Activated naive CD4-positive, alpha-beta T cell treated with anti-CD3 and anti-CD28 coated beads, Interleukin-2, amount 10 ng/mL, durations not matched to agents 7 days and 5 days (primary cell): ENCODE data around the gene ARHGAP44.
A peak's percentile ranks its signal among the peaks of the same experiment; 100 is the strongest.

Source experiments
- CTCF ChIA-PET: fragments of 350-600 bp; sonication (Branson Sonifier 250); formaldehyde crosslinking; loops from one replicate; lab custom pipeline; 2021; ENCODE audit warnings: antibody characterized with exemption; lab: Charles Lee
- DNase-seq: peaks from one replicate; pipeline ENCODE4 v3.0.0-alpha.2; 2020
- H3K27ac Mint-ChIP-seq: one replicate; pipeline ENCODE4 v1.8.0; 2021; ENCODE audit warnings: mild to moderate bottlenecking, moderate library complexity, mixed read lengths
- H3K27me3 Mint-ChIP-seq: one replicate; pipeline ENCODE4 v1.8.0; 2021; ENCODE audit warnings: mild to moderate bottlenecking, mixed read lengths
- H3K36me3 Mint-ChIP-seq: one replicate; pipeline ENCODE4 v1.8.0; 2021; ENCODE audit warnings: mixed read lengths
- H3K4me1 Mint-ChIP-seq: one replicate; pipeline ENCODE4 v1.8.0; 2021; ENCODE audit warnings: mixed read lengths
- H3K4me3 Mint-ChIP-seq: one replicate; pipeline ENCODE4 v1.8.0; 2021; ENCODE audit warnings: mild to moderate bottlenecking, moderate library complexity, mixed read lengths
- H3K9me3 Mint-ChIP-seq: one replicate; pipeline ENCODE4 v1.8.0; 2021; ENCODE audit warnings: mixed read lengths

The ARHGAP44 gene

GRCh38 chr17:12790249-12791106 is 1.2 kb downstream of the ARHGAP44 start:
- H3K36me3 Mint-ChIP-seq: no peaks in the 10 kb centered on the region
- DNase-seq: no peak
- H3K27me3 Mint-ChIP-seq: peaks cover 35% of the 10 kb centered on the region
- H3K4me3 Mint-ChIP-seq: peak overlapping the region; percentile 63
- H3K9me3 Mint-ChIP-seq: no peaks in the 10 kb centered on the region
- H3K4me1 Mint-ChIP-seq: peaks cover 3% of the 10 kb centered on the region
- H3K27ac Mint-ChIP-seq: no peak overlapping the region
- CTCF ChIA-PET: no interaction called here

- Mint-ChIP-seq H3K27ac (no peak overlapping the region), H3K36me3 (no peaks in the 10 kb centered on the region), H3K27me3 (peaks cover 18% of the 10 kb centered on the region), H3K4me3 (no peak overlapping the region), H3K4me1 (peaks cover 1% of the 10 kb centered on the region), H3K9me3 (no peaks in the 10 kb centered on the region)
- CTCF ChIA-PET: no interaction called here
- DNase-seq: no peak
Measured at GRCh38 chr17:12794919-12795532, 5.7 kb downstream of the ARHGAP44 start.

GRCh38 chr17:12800855-12801365 is 11.6 kb downstream of the ARHGAP44 start:
- CTCF ChIA-PET: no interaction called here
- Mint-ChIP-seq H3K4me1 (no peaks in the 10 kb centered on the region), H3K36me3 (no peaks in the 10 kb centered on the region), H3K27ac (no peak overlapping the region), H3K27me3 (no peaks in the 10 kb centered on the region), H3K4me3 (no peak overlapping the region), H3K9me3 (peaks cover 5% of the 10 kb centered on the region)
- no peak for DNase-seq

DNA sequence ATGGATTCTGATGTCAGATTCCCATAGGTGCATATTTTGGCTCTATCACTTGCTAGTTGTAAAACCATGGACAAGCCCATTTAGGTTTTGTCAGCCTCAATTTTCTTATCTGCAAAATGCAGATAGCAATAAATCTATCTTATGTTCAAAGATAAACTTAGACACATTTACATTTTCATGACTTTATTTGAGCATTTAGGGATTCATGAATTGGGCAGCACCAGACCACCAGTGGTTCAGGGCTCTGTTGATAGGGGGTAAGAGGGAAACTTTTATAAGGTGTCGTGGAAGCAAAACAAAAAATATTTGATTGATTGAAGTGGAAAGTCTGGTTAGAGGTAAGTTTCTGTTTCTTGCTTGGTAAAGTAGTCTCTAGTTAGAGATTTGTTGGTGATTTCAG is 17.3 kb downstream of the ARHGAP44 start:
- Mint-ChIP-seq H3K36me3 (no peaks in the 10 kb centered on the region), H3K9me3 (peaks cover 27% of the 10 kb centered on the region), H3K4me3 (no peak overlapping the region), H3K4me1 (no peaks in the 10 kb centered on the region), H3K27me3 (no peaks in the 10 kb centered on the region), H3K27ac (no peak overlapping the region)
- DNase-seq: no peak
- CTCF ChIA-PET: no interaction called here

GRCh38 chr17:12808723-12809122 is 19.4 kb downstream of the ARHGAP44 start:
- Mint-ChIP-seq H3K36me3 (no peaks in the 10 kb centered on the region), H3K9me3 (peaks cover 24% of the 10 kb centered on the region), H3K27ac (no peak overlapping the region), H3K4me3 (no peak overlapping the region), H3K4me1 (no peaks in the 10 kb centered on the region), H3K27me3 (no peaks in the 10 kb centered on the region)
- CTCF ChIA-PET: no interaction called here
- no peak for DNase-seq

DNA sequence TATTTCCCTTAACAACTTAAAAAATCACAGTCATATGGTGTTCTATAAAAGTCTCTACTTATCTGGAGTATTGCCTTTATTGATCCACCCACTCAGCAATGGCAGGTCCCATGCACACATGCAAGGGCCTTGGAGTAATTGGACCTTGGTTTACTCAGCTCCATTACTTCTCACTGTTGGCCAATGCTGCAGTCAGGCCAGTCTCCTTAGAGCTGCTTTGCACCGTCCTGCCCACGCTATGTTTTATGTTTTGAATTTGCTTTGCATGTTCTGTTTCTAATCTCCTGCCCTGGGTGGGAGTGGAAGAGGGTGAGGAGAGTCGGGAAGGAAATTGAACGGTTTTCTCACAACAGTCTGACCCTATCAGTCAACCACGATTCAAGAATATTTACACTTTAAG is 23.6 kb downstream of the ARHGAP44 start:
- CTCF ChIA-PET: no interaction called here
- Mint-ChIP-seq H3K4me1 (no peaks in the 10 kb centered on the region), H3K36me3 (no peaks in the 10 kb centered on the region), H3K4me3 (no peak overlapping the region), H3K27ac (no peak overlapping the region), H3K9me3 (peaks cover 20% of the 10 kb centered on the region), H3K27me3 (no peaks in the 10 kb centered on the region)
- no peak for DNase-seq

- Mint-ChIP-seq H3K27me3 (no peaks in the 10 kb centered on the region), H3K4me1 (no peaks in the 10 kb centered on the region), H3K27ac (no peak overlapping the region), H3K36me3 (no peaks in the 10 kb centered on the region), H3K9me3 (peaks cover 17% of the 10 kb centered on the region), H3K4me3 (no peak overlapping the region)
- CTCF ChIA-PET: no interaction called here
- DNase-seq: no peak
Measured at GRCh38 chr17:12813664-12814063, 24.4 kb downstream of the ARHGAP44 start.

DNA sequence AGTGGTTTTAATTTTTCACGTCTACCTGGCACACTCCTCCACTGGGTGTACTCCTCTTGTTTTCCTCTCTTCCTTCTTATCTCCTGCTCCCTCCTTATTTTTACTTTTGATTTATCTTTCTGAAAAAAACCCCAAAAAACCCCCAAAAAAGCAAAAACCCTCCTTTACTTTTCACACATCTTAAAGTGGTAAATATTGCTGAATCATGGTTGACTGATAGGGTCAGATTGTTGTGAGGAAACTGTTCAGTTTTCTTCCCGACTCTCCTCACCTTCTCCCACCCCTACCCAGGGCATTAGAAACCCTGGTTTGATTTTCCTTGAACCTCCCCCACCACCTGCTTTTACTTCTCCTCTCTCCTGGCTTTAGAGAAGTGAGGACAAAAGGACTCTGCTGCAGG is 25.4 kb downstream of the ARHGAP44 start:
- Mint-ChIP-seq H3K27ac (no peak overlapping the region), H3K27me3 (no peaks in the 10 kb centered on the region), H3K9me3 (peaks cover 7% of the 10 kb centered on the region), H3K4me1 (no peaks in the 10 kb centered on the region), H3K4me3 (no peak overlapping the region), H3K36me3 (no peaks in the 10 kb centered on the region)
- DNase-seq: no peak
- CTCF ChIA-PET: no interaction called here

DNA sequence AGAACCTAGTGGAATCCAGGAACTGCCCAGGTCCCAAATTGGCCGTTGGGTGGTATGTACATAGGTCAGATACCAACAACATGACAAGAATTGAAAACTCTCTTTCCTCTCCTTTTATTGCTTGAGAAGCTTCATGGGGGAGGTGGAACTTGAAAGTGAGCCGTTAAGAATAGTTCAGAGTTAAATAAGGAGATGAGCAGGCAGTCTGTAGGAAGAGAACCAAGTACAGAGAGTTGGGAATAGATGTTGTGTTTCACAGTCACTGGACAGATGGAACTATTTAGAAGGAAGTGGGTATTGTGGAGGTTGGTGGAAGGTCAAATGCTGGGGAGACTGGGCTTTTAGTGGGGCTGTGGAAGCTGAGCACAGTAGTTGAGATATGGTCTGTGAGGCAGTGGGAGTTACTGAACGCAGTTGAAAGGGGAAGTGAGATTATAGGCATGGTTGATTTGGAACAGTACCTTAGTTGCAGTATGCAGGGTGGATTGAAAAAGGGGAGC is 26.4 kb downstream of the ARHGAP44 start:
- Mint-ChIP-seq H3K27ac (no peak overlapping the region), H3K9me3 (peaks cover 2% of the 10 kb centered on the region), H3K4me3 (no peak overlapping the region), H3K27me3 (no peaks in the 10 kb centered on the region), H3K4me1 (no peaks in the 10 kb centered on the region), H3K36me3 (no peaks in the 10 kb centered on the region)
- CTCF ChIA-PET: no interaction called here
- DNase-seq: no peak

DNA sequence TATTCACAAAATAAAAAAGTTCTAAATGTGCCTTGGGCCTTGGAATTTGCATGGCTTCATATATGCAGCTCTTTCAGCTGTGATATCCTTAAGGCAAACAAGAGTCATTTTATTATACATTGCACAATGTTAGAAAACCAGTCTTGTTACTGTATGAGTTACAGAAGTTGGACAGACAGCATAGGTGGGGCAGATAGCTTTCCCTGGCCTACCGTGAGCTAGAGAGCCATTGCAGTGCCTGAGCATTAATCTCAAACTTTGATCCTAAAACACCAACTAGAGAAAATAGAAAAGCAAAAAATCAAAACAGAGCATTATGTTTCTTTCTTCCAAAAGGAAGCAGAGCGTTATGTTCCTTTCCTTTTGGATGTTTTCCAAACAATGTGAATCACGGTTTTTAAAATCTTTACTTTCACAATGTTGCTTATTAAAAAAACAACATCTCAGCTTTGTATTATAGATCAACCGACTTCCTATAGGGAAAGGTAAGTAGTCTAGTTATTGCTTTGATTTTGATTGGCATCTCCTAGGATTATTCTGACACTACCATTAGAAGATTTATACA is 32.2 kb downstream of the ARHGAP44 start:
- CTCF ChIA-PET: no interaction called here
- no peak overlapping the region for H3K4me3 Mint-ChIP-seq
- H3K9me3 Mint-ChIP-seq: no peaks in the 10 kb centered on the region
- no peak for DNase-seq
- no peak overlapping the region for H3K27ac Mint-ChIP-seq
- no peaks in the 10 kb centered on the region for H3K4me1 Mint-ChIP-seq
- no peaks in the 10 kb centered on the region for H3K27me3 Mint-ChIP-seq
- no peaks in the 10 kb centered on the region for H3K36me3 Mint-ChIP-seq

- CTCF ChIA-PET: no interaction called here
- Mint-ChIP-seq H3K27me3 (no peaks in the 10 kb centered on the region), H3K36me3 (no peaks in the 10 kb centered on the region), H3K4me1 (no peaks in the 10 kb centered on the region), H3K4me3 (no peak overlapping the region), H3K27ac (no peak overlapping the region), H3K9me3 (peaks cover 7% of the 10 kb centered on the region)
- DNase-seq: no peak
Measured at GRCh38 chr17:12826431-12826830, 37.1 kb downstream of the ARHGAP44 start.

DNA sequence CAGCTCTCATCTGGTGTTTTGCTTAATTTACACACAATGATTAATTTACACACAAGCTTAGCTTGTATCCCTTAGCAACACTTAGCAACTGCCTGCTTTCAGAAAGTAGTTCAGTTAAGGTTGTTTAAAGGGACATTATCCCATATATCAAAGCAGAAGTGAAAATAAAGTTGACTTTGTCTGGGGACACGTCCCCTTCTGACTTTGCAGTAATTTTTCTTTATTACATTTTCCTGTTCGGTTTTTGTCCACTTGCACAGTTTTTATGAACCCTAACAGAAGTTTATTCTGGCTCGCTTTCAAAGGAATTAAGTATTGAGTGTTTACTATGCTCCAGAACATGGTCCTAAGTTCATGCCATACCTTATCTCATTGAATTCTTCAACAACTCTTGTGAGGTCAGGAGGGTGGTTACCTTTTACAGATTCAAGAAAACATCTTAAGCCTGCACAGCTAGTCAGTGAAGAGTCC is 41.5 kb downstream of the ARHGAP44 start:
- CTCF ChIA-PET: no interaction called here
- Mint-ChIP-seq H3K9me3 (peaks cover 27% of the 10 kb centered on the region), H3K36me3 (no peaks in the 10 kb centered on the region), H3K4me1 (no peaks in the 10 kb centered on the region), H3K27me3 (no peaks in the 10 kb centered on the region), H3K4me3 (no peak overlapping the region), H3K27ac (no peak overlapping the region)
- no peak for DNase-seq

GRCh38 chr17:12831839-12832238 is 42.5 kb downstream of the ARHGAP44 start:
- CTCF ChIA-PET: no interaction called here
- Mint-ChIP-seq H3K27me3 (no peaks in the 10 kb centered on the region), H3K27ac (no peak overlapping the region), H3K9me3 (peaks cover 27% of the 10 kb centered on the region), H3K36me3 (no peaks in the 10 kb centered on the region), H3K4me1 (no peaks in the 10 kb centered on the region), H3K4me3 (no peak overlapping the region)
- no peak for DNase-seq

DNA sequence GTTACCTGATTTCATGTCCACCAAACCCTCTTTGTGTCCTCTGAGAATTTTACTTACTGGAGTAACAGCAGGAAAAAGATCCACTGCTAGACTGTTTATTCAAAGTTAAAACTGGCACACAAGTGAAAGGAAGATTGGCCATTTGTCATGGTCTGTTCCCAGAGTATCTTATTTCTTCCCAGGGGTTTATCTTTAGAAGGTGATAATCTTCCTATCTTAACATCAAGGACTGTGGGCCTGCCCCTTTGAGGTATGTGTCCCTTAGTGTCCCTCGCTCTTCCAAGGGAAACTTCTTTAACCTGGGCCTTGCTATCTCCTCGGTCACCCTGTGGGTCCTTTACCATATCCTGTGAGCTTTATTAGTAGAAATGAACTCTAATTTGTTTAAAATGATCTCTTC is 49.7 kb downstream of the ARHGAP44 start:
- no peak overlapping the region for H3K27ac Mint-ChIP-seq
- no peaks in the 10 kb centered on the region for H3K27me3 Mint-ChIP-seq
- H3K9me3 Mint-ChIP-seq: peaks cover 5% of the 10 kb centered on the region
- H3K4me3 Mint-ChIP-seq: no peak overlapping the region
- H3K36me3 Mint-ChIP-seq: no peaks in the 10 kb centered on the region
- DNase-seq: no peak
- CTCF ChIA-PET: no interaction called here
- no peaks in the 10 kb centered on the region for H3K4me1 Mint-ChIP-seq
